SK-N-MC (cell line): ENCODE data around the gene BRD3.

Experiments
- EZH2 ChIP-seq: fragments of 200-600 bp; sonication (generic); IDR thresholded peaks from one replicate; pipeline ENCODE4 v1.6.1; 2017; ENCODE audit warnings: antibody characterized with exemption
- FOXP2 ChIP-seq: optimal IDR thresholded peaks from 2 replicates; pipeline ENCODE3; 2011; ENCODE audit warnings: mild to moderate bottlenecking, moderate library complexity; ENCODE audit not compliant: insufficient read depth; ENCODE audit errors: extremely low read length, control extremely low read depth
- POLR2AphosphoS5 ChIP-seq: IDR thresholded peaks from 2 replicates; pipeline ENCODE4 v1.6.1; 2012; ENCODE audit warnings: mild to moderate bottlenecking, low read depth, low read length, borderline replicate concordance

DNA sequence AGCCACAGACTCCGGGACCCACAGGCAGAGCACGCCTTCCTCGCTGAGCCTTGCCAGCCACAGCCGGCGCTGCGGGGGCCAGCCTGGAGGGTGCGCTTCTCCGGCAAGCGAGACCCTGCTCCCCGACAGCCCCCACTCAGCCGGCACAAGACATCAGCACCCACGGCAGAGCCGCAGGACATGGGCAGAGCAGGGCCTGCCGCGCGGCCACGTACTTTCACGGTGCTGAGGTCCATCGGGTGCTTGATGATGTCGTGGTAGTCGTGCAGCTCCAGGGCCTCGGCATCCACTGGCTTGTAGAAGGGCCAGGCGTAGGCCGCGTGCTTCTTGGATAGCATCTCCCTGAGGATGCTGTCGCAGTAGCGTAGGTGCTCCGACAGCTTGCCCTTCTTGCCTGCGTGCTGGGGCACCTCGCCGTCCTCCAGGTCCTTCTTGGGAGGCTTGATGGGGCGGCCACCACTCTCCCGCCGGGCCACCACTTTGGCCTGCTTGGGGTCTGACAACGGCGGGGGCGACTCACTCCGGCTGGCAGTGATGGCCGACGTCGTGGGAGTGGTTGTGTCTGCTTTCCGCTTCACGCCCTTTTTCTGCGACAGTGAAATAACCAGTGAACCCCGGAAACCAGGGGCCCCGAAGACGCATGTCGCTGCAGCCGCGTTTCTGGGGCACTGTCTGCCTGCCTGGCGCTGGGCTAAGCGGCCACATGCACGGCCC is 19.8 kb downstream of the BRD3 start:
- no peak for TF ChIP-seq POLR2AphosphoS5
- no peak for TF ChIP-seq EZH2
- TF ChIP-seq FOXP2: no peak
